HEK293T (cell line): ENCODE results near the gene SOCS7.

ENCODE experiments used
- ARNT ChIP-seq: fragments of 450-650 bp; IDR thresholded peaks from 2 replicates; pipeline ENCODE4 v1.6.1; 2017; ENCODE audit warnings: mild to moderate bottlenecking
- BHLHE40 ChIP-seq: fragments of 450-650 bp; IDR thresholded peaks from 2 replicates; pipeline ENCODE4 v1.6.1; 2016; ENCODE audit warnings: mild to moderate bottlenecking, moderate library complexity, borderline replicate concordance
- CTBP1 ChIP-seq: fragments of 450-650 bp; IDR thresholded peaks from 2 replicates; pipeline ENCODE4 v1.6.1; 2016; ENCODE audit warnings: borderline replicate concordance
- ELF4 ChIP-seq: fragments of 450-650 bp; IDR thresholded peaks from 2 replicates; pipeline ENCODE4 v1.6.1; 2017; ENCODE audit warnings: antibody characterized with exemption
- FOXA1 ChIP-seq: fragments of 450-650 bp; IDR thresholded peaks from 2 replicates; pipeline ENCODE4 v1.6.1; 2016; ENCODE audit warnings: mild to moderate bottlenecking
- FOXK2 ChIP-seq: fragments of 450-650 bp; IDR thresholded peaks from 2 replicates; pipeline ENCODE4 v1.6.1; 2016; ENCODE audit warnings: mild to moderate bottlenecking
- FOXM1 ChIP-seq: fragments of 450-650 bp; IDR thresholded peaks from 2 replicates; pipeline ENCODE4 v1.6.1; 2017; ENCODE audit warnings: mild to moderate bottlenecking, borderline replicate concordance
- LEF1 ChIP-seq: fragments of 450-650 bp; IDR thresholded peaks from 2 replicates; pipeline ENCODE4 v1.6.1; 2017; ENCODE audit warnings: mild to moderate bottlenecking, borderline replicate concordance
- NFRKB ChIP-seq: fragments of 450-650 bp; IDR thresholded peaks from 2 replicates; pipeline ENCODE4 v1.6.1; 2016; ENCODE audit warnings: mild to moderate bottlenecking, moderate library complexity
- PKNOX1 ChIP-seq: fragments of 450-650 bp; IDR thresholded peaks from 2 replicates; pipeline ENCODE4 v1.6.1; 2016
- SP1 ChIP-seq: fragments of 450-650 bp; IDR thresholded peaks from 2 replicates; pipeline ENCODE4 v1.6.1; 2017
- ZNF384 ChIP-seq: fragments of 450-650 bp; IDR thresholded peaks from 2 replicates; pipeline ENCODE4 v1.6.1; 2016

- no peak for TF ChIP-seq FOXK2
- no peak for TF ChIP-seq FOXA1
- TF ChIP-seq BHLHE40 = no peak
- no peak for TF ChIP-seq ZNF384
- no peak for TF ChIP-seq LEF1
- TF ChIP-seq CTBP1 = no peak
- no peak for TF ChIP-seq ARNT
- no peak for TF ChIP-seq FOXM1
- no peak for TF ChIP-seq NFRKB
- no peak for TF ChIP-seq PKNOX1
- no peak for TF ChIP-seq ELF4
- TF ChIP-seq SP1 = no peak
Measured at GRCh38 chr17:38320482-38320881, 31.2 kb upstream of the SOCS7 start.
